Uterus (tissue), 2 donors: ENCODE results near the gene MCM3AP.

Source experiments
- POLR2A ChIP-seq, 2 donors: fragments of 450-650 bp; IDR thresholded peaks; one replicate each; pipeline ENCODE4 v1.6.1; 2016; ENCODE audit warnings: antibody characterized with exemption in 2 of 2, mild to moderate bottlenecking in 1 of 2, moderate library complexity in 1 of 2
- TF ChIP-seq, protein P1 (sequence below), 4 experiments: fragments of 200-600 bp in 2 of 4; fragments of 450-650 bp in 2 of 4; sonication (generic) in 2 of 4; IDR thresholded peaks; one replicate each; pipeline ENCODE4 v1.5.1; 2016 to 2019; ENCODE audit warnings: antibody characterized with exemption in 4 of 4, mild to moderate bottlenecking in 2 of 4, moderate library complexity in 1 of 4

DNA sequence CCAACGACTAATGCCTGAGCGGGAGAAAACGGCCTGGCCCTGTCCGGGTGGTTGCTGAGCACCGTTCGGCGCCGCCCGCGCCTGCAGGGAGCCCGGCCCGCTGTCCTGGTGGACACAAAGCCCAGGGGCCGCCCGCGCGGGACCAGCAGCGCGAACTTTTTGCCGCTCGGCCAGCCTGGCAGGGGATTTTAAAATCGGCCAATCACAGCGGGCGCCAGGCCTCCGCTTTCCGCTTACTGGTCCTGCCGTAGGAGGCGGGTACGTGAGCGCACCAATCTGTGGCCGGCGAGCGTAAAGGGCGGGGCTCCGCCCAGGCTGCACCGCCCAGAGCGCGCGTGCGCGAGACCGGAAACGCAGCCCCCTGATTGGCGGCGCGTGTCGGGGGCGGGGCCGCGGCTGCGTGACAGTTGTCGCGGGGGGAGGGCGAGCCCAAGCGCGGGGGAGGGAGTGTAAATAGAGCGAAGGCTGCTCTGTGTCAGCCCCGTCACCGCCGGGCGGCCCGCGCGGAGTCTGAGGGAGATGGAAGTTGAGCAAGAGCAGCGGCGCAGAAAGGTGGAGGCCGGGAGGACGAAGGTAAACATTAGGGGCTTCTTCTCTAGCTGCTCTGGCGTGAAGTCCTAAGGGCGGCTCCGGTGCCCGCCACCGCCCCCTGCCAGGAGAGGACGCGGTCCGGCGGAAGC is 38.4 kb upstream of the MCM3AP start, which contains the start of the genes C21orf58 and PCNT:
- TF ChIP-seq POLR2A (IDR thresholded peaks at IDR 0.05) = no peak
- TF ChIP-seq, protein P1, sequence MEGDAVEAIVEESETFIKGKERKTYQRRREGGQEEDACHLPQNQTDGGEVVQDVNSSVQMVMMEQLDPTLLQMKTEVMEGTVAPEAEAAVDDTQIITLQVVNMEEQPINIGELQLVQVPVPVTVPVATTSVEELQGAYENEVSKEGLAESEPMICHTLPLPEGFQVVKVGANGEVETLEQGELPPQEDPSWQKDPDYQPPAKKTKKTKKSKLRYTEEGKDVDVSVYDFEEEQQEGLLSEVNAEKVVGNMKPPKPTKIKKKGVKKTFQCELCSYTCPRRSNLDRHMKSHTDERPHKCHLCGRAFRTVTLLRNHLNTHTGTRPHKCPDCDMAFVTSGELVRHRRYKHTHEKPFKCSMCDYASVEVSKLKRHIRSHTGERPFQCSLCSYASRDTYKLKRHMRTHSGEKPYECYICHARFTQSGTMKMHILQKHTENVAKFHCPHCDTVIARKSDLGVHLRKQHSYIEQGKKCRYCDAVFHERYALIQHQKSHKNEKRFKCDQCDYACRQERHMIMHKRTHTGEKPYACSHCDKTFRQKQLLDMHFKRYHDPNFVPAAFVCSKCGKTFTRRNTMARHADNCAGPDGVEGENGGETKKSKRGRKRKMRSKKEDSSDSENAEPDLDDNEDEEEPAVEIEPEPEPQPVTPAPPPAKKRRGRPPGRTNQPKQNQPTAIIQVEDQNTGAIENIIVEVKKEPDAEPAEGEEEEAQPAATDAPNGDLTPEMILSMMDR (IDR thresholded peaks at IDR 0.05) = no peak
